H1 (cell line): Measurements from ENCODE around the gene NWD2.

Source experiments
- CTCF ChIP-seq, 3 experiments: IDR thresholded peaks; 1 replicate in 2 of 3; 2 replicates in 1 of 3; pipeline versions ENCODE4 v1.5.1 to v1.6.1; 2011; ENCODE audit warnings: low read length in 3 of 3, mild to moderate bottlenecking in 3 of 3, inconsistent platforms in 2 of 3, low read depth in 1 of 3, moderate library complexity in 1 of 3; ENCODE audit not compliant: insufficient read depth in 1 of 3; ENCODE audit errors: control extremely low read depth in 1 of 3
- E2F6 ChIP-seq: IDR thresholded peaks from 2 replicates; pipeline ENCODE4 v1.6.1; 2012; ENCODE audit warnings: inconsistent platforms
- ZNF274 ChIP-seq: IDR thresholded peaks from 2 replicates; pipeline ENCODE4 v1.7.0; 2012; ENCODE audit warnings: low read length, borderline replicate concordance; ENCODE audit errors: extremely low read depth

GRCh38 chr4:37219990-37220389 lies 24.6 kb upstream of the NWD2 start:
- TF ChIP-seq ZNF274 (no peak), E2F6 (no peak), CTCF (IDR thresholded peaks at IDR 0.05; ENCODE audit: control extremely low read depth in 1 of 3, insufficient read depth in 1 of 3, low read depth in 1 of 3, low read length in 3 of 3) (no peak)
